Muscle layer of duodenum (tissue), 2 donors: ENCODE measurements around the gene ASB7.

Experiments
- H3K27ac ChIP-seq: one replicate; pipeline ENCODE4 v1.7.0; 2013; ENCODE audit warnings: mild to moderate bottlenecking, low read length
- H3K27me3 ChIP-seq: one replicate; pipeline ENCODE4 v1.7.0; 2013; ENCODE audit warnings: low read depth, mild to moderate bottlenecking, control low read depth, low read length
- H3K36me3 ChIP-seq, 2 donors: one replicate each; pipeline ENCODE4 v1.7.0; 2013; ENCODE audit warnings: low read length in 2 of 2, control low read depth in 1 of 2, mild to moderate bottlenecking in 1 of 2; ENCODE audit not compliant: insufficient read depth in 2 of 2, control insufficient read depth in 1 of 2
- H3K4me1 ChIP-seq, 2 donors: one replicate each; pipeline ENCODE4 v1.7.0; 2013; ENCODE audit warnings: low read length in 2 of 2, mild to moderate bottlenecking in 2 of 2, control low read depth in 1 of 2, moderate library complexity in 1 of 2; ENCODE audit not compliant: insufficient read depth in 2 of 2, control insufficient read depth in 1 of 2
- H3K4me3 ChIP-seq, 2 donors: one replicate each; pipeline ENCODE4 v1.7.0; 2013; ENCODE audit warnings: low read length in 2 of 2, low read depth in 1 of 2, mild to moderate bottlenecking in 1 of 2
- H3K9me3 ChIP-seq, 2 donors: one replicate each; pipeline ENCODE4 v1.7.0; 2013; ENCODE audit warnings: low read length in 2 of 2, control low read depth in 1 of 2, mild to moderate bottlenecking in 1 of 2; ENCODE audit not compliant: control insufficient read depth in 1 of 2
- donor health status: healthy.

The ASB7 gene

GRCh38 chr15:100652116-100652515, 49.7 kb downstream of the ASB7 start:
- Histone ChIP-seq H3K27ac (no peak overlapping the region), H3K4me1 (peaks cover 0 to 5% of the 10 kb centered on the region in 2 donors), H3K4me3 (no peak overlapping the region), H3K36me3 (peaks cover 0 to 5% of the 10 kb centered on the region in 2 donors), H3K9me3 (no peaks in the 10 kb centered on the region), H3K27me3 (no peaks in the 10 kb centered on the region)

DNA sequence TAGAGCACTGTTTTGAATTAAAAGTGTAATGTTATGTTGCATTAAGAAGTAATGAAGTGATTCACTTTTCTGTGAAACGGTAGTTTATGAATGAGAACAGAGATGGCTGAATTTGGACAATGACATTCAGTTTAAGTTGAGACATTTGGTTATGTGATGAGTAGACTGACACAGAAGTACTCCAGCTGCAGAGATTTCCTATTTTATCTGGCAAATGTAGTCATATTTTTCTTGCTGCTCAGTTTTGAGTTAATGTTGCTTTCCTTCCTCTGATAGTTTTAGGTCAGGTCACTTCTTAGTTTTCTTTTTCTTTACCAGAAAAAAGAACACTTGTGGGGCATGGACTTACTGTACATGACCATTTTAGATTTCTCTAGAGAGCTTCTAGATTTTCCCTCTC, 51.2 kb downstream of the ASB7 start:
- H3K4me3 ChIP-seq, result no peak overlapping the region
- peaks cover 0 to 5% of the 10 kb centered on the region in 2 donors for H3K36me3 ChIP-seq
- H3K4me1 ChIP-seq, result peaks cover 0 to 5% of the 10 kb centered on the region in 2 donors
- no peak overlapping the region for H3K27ac ChIP-seq
- no peaks in the 10 kb centered on the region for H3K27me3 ChIP-seq
- no peaks in the 10 kb centered on the region for H3K9me3 ChIP-seq

DNA sequence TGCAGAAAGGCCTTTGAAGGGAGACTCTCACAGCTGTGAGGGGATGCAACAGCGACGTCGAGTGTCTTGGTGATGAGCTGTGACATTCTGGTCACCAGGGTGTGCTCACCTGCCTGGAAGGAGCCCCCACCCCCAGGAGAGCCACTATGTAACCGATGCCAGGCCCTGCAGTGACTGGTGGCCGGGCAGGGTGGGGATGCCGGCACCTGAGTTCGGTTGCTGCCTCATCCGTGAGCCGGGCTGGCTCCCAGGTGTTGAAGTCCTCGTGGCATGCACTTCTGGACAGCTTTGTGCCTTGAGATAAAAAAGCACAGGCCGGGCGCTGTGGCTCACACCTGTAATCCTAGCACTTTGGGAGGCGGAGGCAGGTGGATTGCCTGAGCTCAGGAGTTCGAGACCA, 56.5 kb downstream of the ASB7 start:
- H3K27me3 ChIP-seq, result no peaks in the 10 kb centered on the region
- no peaks in the 10 kb centered on the region for H3K9me3 ChIP-seq
- no peaks in the 10 kb centered on the region for H3K4me1 ChIP-seq
- no peak overlapping the region for H3K27ac ChIP-seq
- H3K4me3 ChIP-seq, result no peak overlapping the region
- no peaks in the 10 kb centered on the region for H3K36me3 ChIP-seq

- H3K9me3 ChIP-seq, result no peaks in the 10 kb centered on the region
- H3K4me1 ChIP-seq, result peaks cover 0 to 4% of the 10 kb centered on the region in 2 donors
- H3K36me3 ChIP-seq, result no peaks in the 10 kb centered on the region
- no peaks in the 10 kb centered on the region for H3K27me3 ChIP-seq
- no peak overlapping the region for H3K4me3 ChIP-seq
- no peak overlapping the region for H3K27ac ChIP-seq
Measured at GRCh38 chr15:100661156-100661555, 58.8 kb downstream of the ASB7 start.

GRCh38 chr15:100663086-100663914, 60.9 kb downstream of the ASB7 start:
- no peak overlapping the region for H3K27ac ChIP-seq

DNA sequence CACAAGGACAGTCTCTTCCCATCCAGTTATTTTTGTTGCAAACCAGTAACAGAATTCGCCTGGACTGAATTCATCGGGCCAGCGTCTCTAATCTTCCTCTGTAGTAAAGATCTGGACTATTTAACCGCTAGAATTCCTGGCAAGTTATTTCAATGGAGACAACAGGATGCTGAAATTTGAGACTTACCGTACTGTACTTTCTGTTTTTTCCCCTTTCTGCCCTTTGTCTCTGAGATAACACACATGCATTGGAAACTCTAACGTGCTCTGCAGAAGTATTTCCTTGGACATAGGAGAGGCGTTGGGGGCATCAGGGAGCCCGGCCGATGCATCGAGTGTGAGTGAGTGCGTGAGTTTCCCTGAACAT, 61.5 kb downstream of the ASB7 start:
- H3K4me1 ChIP-seq, result peaks cover 4 to 7% of the 10 kb centered on the region in 2 donors
- no peaks in the 10 kb centered on the region for H3K9me3 ChIP-seq
- no peak overlapping the region for H3K27ac ChIP-seq
- no peak overlapping the region for H3K4me3 ChIP-seq
- H3K27me3 ChIP-seq, result no peaks in the 10 kb centered on the region
- H3K36me3 ChIP-seq, result no peaks in the 10 kb centered on the region

More at GRCh38 chr15:100663086-100663914, 60.9 kb downstream of the ASB7 start:
- H3K27me3 ChIP-seq, result no peaks in the 10 kb centered on the region
- no peaks in the 10 kb centered on the region for H3K9me3 ChIP-seq
- no peaks in the 10 kb centered on the region for H3K36me3 ChIP-seq
- peaks cover 4% of the 10 kb centered on the region in 2 donors for H3K4me1 ChIP-seq
- no peak overlapping the region for H3K4me3 ChIP-seq

- Histone ChIP-seq H3K36me3 (no peaks in the 10 kb centered on the region), H3K4me1 (peaks cover 4 to 7% of the 10 kb centered on the region in 2 donors), H3K9me3 (no peaks in the 10 kb centered on the region), H3K4me3 (no peak overlapping the region), H3K27ac (no peak overlapping the region), H3K27me3 (no peaks in the 10 kb centered on the region)
Measured at GRCh38 chr15:100665570-100665969, 63.2 kb downstream of the ASB7 start.

DNA sequence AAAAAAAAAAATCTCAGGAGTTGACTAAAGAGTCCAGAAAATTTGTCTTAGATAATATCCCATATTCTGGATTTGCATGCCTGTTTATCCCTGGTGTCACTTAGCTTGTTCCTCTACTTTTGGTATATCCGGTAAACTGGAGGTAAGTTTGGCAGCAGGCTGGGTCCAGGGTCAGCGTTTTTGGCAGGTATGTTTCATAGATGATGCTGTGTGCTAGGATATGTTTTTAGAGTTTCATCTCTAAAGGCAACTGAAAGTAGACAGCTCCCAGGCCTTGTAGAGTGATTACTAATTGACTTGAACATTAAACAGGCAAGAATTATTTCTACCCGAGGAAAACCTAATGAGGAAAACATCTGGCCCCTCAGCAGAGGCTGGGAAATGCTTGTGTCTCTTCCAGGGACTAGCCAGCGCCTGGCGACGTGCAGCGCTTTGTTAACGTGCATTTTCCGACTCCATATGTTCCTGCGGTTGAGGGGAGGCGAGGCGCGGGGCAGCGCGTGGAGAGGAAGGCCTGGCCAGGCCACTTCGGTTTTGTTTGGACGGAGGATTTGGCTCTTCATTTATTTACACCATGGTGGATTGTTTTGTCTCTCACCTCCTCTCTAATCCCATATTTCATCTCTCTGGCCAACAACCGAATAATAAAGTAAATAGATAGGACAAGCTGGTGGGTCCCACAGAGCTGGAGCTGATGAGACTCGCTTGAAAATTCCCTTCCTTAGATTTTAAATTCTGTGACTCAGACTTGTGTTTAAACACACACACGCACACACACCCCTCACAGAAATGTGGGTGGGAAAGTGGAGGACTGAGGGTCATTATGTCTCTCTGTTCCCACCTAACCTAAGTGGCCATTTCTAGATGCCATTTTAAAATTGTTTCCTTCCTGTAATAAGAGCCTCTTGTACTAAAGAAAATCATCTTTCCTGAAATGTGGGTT, 65.3 kb downstream of the ASB7 start:
- no peaks in the 10 kb centered on the region for H3K36me3 ChIP-seq
- no peaks in the 10 kb centered on the region for H3K27me3 ChIP-seq
- peaks cover 4 to 7% of the 10 kb centered on the region in 2 donors for H3K4me1 ChIP-seq
- H3K27ac ChIP-seq, result peak overlapping the region; percentile 64
- H3K4me3 ChIP-seq, result no peak overlapping the region
- H3K9me3 ChIP-seq, result no peaks in the 10 kb centered on the region

DNA sequence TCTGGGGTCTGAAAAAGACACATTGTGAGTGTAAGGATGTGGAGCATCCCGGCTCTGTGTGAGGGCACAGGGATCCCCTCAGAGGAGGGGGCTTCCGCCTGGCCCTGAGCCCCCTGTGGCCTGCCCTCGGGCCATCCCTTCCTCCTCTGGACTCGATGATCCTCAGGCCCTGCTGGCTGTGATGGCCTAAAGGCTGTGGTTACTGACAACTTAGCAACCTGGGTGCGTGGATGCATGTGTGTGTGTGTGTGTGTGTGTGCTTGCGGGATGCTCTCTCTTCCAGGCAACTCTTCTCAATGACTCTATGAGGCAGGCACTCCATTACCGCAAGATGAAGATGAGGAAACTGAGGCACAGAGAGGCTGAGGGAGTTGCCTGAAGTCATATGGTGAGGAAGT, 66.0 kb downstream of the ASB7 start:
- H3K4me3 ChIP-seq, result no peak overlapping the region
- peak overlapping the region; percentile 64 for H3K27ac ChIP-seq

GRCh38 chr15:100669260-100669659, 66.9 kb downstream of the ASB7 start:
- Histone ChIP-seq H3K27ac (no peak overlapping the region), H3K27me3 (no peaks in the 10 kb centered on the region), H3K36me3 (no peaks in the 10 kb centered on the region), H3K4me3 (no peak overlapping the region), H3K9me3 (no peaks in the 10 kb centered on the region), H3K4me1 (peaks cover 4 to 7% of the 10 kb centered on the region in 2 donors)

More for the DNA sequence above, 66.0 kb downstream of the ASB7 start:
- Histone ChIP-seq H3K27me3 (no peaks in the 10 kb centered on the region), H3K4me1 (peaks cover 4 to 7% of the 10 kb centered on the region in 2 donors), H3K9me3 (no peaks in the 10 kb centered on the region), H3K36me3 (no peaks in the 10 kb centered on the region)

GRCh38 chr15:100670505-100671021, 68.2 kb downstream of the ASB7 start:
- Histone ChIP-seq H3K4me3 (no peak overlapping the region), H3K27ac (no peak overlapping the region), H3K27me3 (no peaks in the 10 kb centered on the region), H3K4me1 (peaks cover 4% of the 10 kb centered on the region in 2 donors), H3K9me3 (no peaks in the 10 kb centered on the region), H3K36me3 (no peaks in the 10 kb centered on the region)
